Activated T-cell treated with anti-CD3 and anti-CD28 coated beads, Interleukin-2, amount 50 U/mL, for 72 hours (primary cell): Measurements from ENCODE around the gene SETMAR. TPM values are rescaled to one million over a fixed set of nuclear protein-coding genes. Genes with fewer than 3 reads are reported as not detected.
A peak's percentile ranks its signal among the peaks of the same experiment; 100 is the strongest.
"Not testable (repeated sequence)": the region's sequence is repeated elsewhere in the genome, so short reads cannot be mapped to it uniquely, and the experiment has no call there.

Source experiments
- ATAC-seq, 2 donors: fragments of 150-1000 bp; cut with Tn5 transposase; replicated peaks in 1 of 2; 2 replicates each; pipeline ENCODE4 v1.10.0; 2021; ENCODE audit warnings: moderate library complexity in 2 of 2, mild to moderate bottlenecking in 1 of 2
- DNase-seq, 2 donors: peaks; one replicate each; pipeline ENCODE4 v3.0.0; 2021 to 2022; ENCODE audit warnings: mixed read lengths in 1 of 2
- H3K27ac Mint-ChIP-seq: one replicate; pipeline ENCODE4 v1.8.0; 2022; ENCODE audit warnings: mild to moderate bottlenecking, moderate library complexity, mixed read lengths
- H3K27me3 Mint-ChIP-seq: one replicate; pipeline ENCODE4 v1.8.0; 2022; ENCODE audit warnings: low read depth, mixed read lengths
- H3K36me3 Mint-ChIP-seq, 2 donors: one replicate each; pipeline ENCODE4 v1.8.0; 2022; ENCODE audit warnings: mixed read lengths in 2 of 2, mild to moderate bottlenecking in 1 of 2; ENCODE audit not compliant: insufficient read depth in 2 of 2
- H3K4me1 Mint-ChIP-seq: one replicate; pipeline ENCODE4 v1.8.0; 2022; ENCODE audit warnings: low read depth, mixed read lengths
- H3K4me3 Mint-ChIP-seq, 2 donors: one replicate each; pipeline ENCODE4 v1.8.0; 2022; ENCODE audit warnings: mild to moderate bottlenecking in 2 of 2, mixed read lengths in 2 of 2, moderate library complexity in 2 of 2
- H3K9me3 Mint-ChIP-seq, 2 donors: one replicate each; pipeline ENCODE4 v1.8.0; 2022; ENCODE audit warnings: mixed read lengths in 2 of 2
- total RNA-seq, 2 donors: library from RNA; stranded (reverse); gene quantifications; one replicate each; pipeline ENCODE4 v1.2.3, GENCODE V29; 2022

The SETMAR gene
- total RNA-seq, 2 donors from 2014 or later = 7.5 to 10.6 TPM

- H3K9me3 Mint-ChIP-seq = peaks cover 0 to 2% of the 10 kb centered on the region in 2 donors
- no peak for DNase-seq
- H3K27me3 Mint-ChIP-seq = no peaks in the 10 kb centered on the region
- H3K4me1 Mint-ChIP-seq = peaks cover 13% of the 10 kb centered on the region
- peaks cover 0 to 4% of the 10 kb centered on the region in 2 donors for H3K36me3 Mint-ChIP-seq
- H3K4me3 Mint-ChIP-seq = no peak overlapping the region
- no peak overlapping the region for H3K27ac Mint-ChIP-seq
- ATAC-seq = no peak
These were observed 5.7 kb upstream of the SETMAR start for GRCh38 chr3:4297486-4297885.

- H3K27ac Mint-ChIP-seq = peak overlapping the region; percentile 91
- H3K4me3 Mint-ChIP-seq = peak overlapping the region; percentile 87 to 92
- peaks cover 0 to 2% of the 10 kb centered on the region in 2 donors for H3K9me3 Mint-ChIP-seq
- peaks cover 26% of the 10 kb centered on the region for H3K4me1 Mint-ChIP-seq
- ATAC-seq (no peak), DNase-seq (no peak)
- H3K36me3 Mint-ChIP-seq = peaks cover 0 to 4% of the 10 kb centered on the region in 2 donors
- no peaks in the 10 kb centered on the region for H3K27me3 Mint-ChIP-seq
These were observed 422 bp upstream of the SETMAR start for GRCh38 chr3:4302747-4303146.

GRCh38 chr3:4305210-4305609, 2.0 kb downstream of the SETMAR start:
- H3K27ac Mint-ChIP-seq, H3K9me3 Mint-ChIP-seq, H3K27me3 Mint-ChIP-seq, H3K36me3 Mint-ChIP-seq, ATAC-seq, DNase-seq: not testable (repeated sequence)
- H3K4me3 Mint-ChIP-seq = peak overlapping the region in 1 of 2 donors; percentile 53
- H3K4me1 Mint-ChIP-seq = peaks cover 22% of the 10 kb centered on the region

- DNase-seq (no peak), ATAC-seq (no peak)
- H3K9me3 Mint-ChIP-seq = no peaks in the 10 kb centered on the region
- H3K4me3 Mint-ChIP-seq = no peak overlapping the region
- no peaks in the 10 kb centered on the region for H3K27me3 Mint-ChIP-seq
- H3K4me1 Mint-ChIP-seq = peaks cover 20% of the 10 kb centered on the region
- H3K27ac Mint-ChIP-seq = no peak overlapping the region
- H3K36me3 Mint-ChIP-seq = no peaks in the 10 kb centered on the region
These were observed 2.9 kb downstream of the SETMAR start for GRCh38 chr3:4306091-4306490.

GRCh38 chr3:4306860-4307259, 3.7 kb downstream of the SETMAR start:
- peaks cover 20% of the 10 kb centered on the region for H3K4me1 Mint-ChIP-seq

GRCh38 chr3:4309491-4310128, 6.4 kb downstream of the SETMAR start:
- Mint-ChIP-seq H3K4me3 (no peak overlapping the region), H3K4me1 (peaks cover 15% of the 10 kb centered on the region), H3K9me3 (no peaks in the 10 kb centered on the region), H3K36me3 (peaks cover 0 to 4% of the 10 kb centered on the region in 2 donors), H3K27me3 (no peaks in the 10 kb centered on the region), H3K27ac (no peak overlapping the region)
- ATAC-seq = no peak
- DNase-seq = no peak

More at GRCh38 chr3:4306860-4307259, 3.7 kb downstream of the SETMAR start:
- Mint-ChIP-seq H3K27me3 (no peaks in the 10 kb centered on the region), H3K27ac (no peak overlapping the region), H3K9me3 (no peaks in the 10 kb centered on the region), H3K4me3 (no peak overlapping the region), H3K36me3 (no peaks in the 10 kb centered on the region)
- DNase-seq = no peak
- ATAC-seq = no peak

- ATAC-seq (no peak), DNase-seq (no peak)
- peaks cover 4% of the 10 kb centered on the region for H3K4me1 Mint-ChIP-seq
- no peak overlapping the region for H3K4me3 Mint-ChIP-seq
- H3K27me3 Mint-ChIP-seq = no peaks in the 10 kb centered on the region
- H3K27ac Mint-ChIP-seq = no peak overlapping the region
- H3K9me3 Mint-ChIP-seq = no peaks in the 10 kb centered on the region
- H3K36me3 Mint-ChIP-seq = peaks cover 0 to 9% of the 10 kb centered on the region in 2 donors
These were observed 7.8 kb downstream of the SETMAR start for GRCh38 chr3:4310971-4311370.

GRCh38 chr3:4311496-4311895, 8.3 kb downstream of the SETMAR start:
- Mint-ChIP-seq H3K36me3 (peaks cover 5 to 12% of the 10 kb centered on the region in 2 donors), H3K9me3 (peaks cover 2% of the 10 kb centered on the region in 2 donors), H3K4me3 (no peak overlapping the region), H3K27ac (no peak overlapping the region), H3K27me3 (no peaks in the 10 kb centered on the region), H3K4me1 (peaks cover 4% of the 10 kb centered on the region)
- DNase-seq = no peak
- ATAC-seq = no peak

GRCh38 chr3:4313606-4314293, 10.6 kb downstream of the SETMAR start:
- H3K36me3 Mint-ChIP-seq = peaks cover 5 to 15% of the 10 kb centered on the region in 2 donors
- H3K27ac Mint-ChIP-seq = no peak overlapping the region
- DNase-seq = no peak
- H3K9me3 Mint-ChIP-seq = peaks cover 2% of the 10 kb centered on the region in 2 donors
- no peak overlapping the region for H3K4me3 Mint-ChIP-seq
- no peak for ATAC-seq
- H3K27me3 Mint-ChIP-seq = no peaks in the 10 kb centered on the region
- H3K4me1 Mint-ChIP-seq = no peaks in the 10 kb centered on the region

- peaks cover 5 to 15% of the 10 kb centered on the region in 2 donors for H3K36me3 Mint-ChIP-seq
- H3K27me3 Mint-ChIP-seq = no peaks in the 10 kb centered on the region
- DNase-seq (no peak), ATAC-seq (no peak)
- H3K9me3 Mint-ChIP-seq = peaks cover 2% of the 10 kb centered on the region in 2 donors
- H3K4me3 Mint-ChIP-seq = no peak overlapping the region
- no peaks in the 10 kb centered on the region for H3K4me1 Mint-ChIP-seq
- no peak overlapping the region for H3K27ac Mint-ChIP-seq
These were observed 11.5 kb downstream of the SETMAR start for GRCh38 chr3:4314688-4315087.

GRCh38 chr3:4320096-4320911, 17.1 kb downstream of the SETMAR start:
- Mint-ChIP-seq H3K27ac (no peak overlapping the region), H3K4me1 (no peaks in the 10 kb centered on the region), H3K27me3 (no peaks in the 10 kb centered on the region), H3K36me3 (peaks cover 5 to 8% of the 10 kb centered on the region in 2 donors), H3K4me3 (no peak overlapping the region), H3K9me3 (peaks cover 2 to 4% of the 10 kb centered on the region in 2 donors)
- DNase-seq = no peak
- no peak for ATAC-seq

GRCh38 chr3:4321732-4322131, 18.6 kb downstream of the SETMAR start:
- no peak overlapping the region for H3K27ac Mint-ChIP-seq
- no peaks in the 10 kb centered on the region for H3K27me3 Mint-ChIP-seq
- no peak for ATAC-seq
- H3K4me3 Mint-ChIP-seq = no peak overlapping the region
- H3K36me3 Mint-ChIP-seq = peaks cover 0 to 8% of the 10 kb centered on the region in 2 donors
- DNase-seq = no peak
- H3K4me1 Mint-ChIP-seq = no peaks in the 10 kb centered on the region
- peaks cover 0 to 1% of the 10 kb centered on the region in 2 donors for H3K9me3 Mint-ChIP-seq

- Mint-ChIP-seq H3K27me3 (no peaks in the 10 kb centered on the region), H3K9me3 (peaks cover 0 to 1% of the 10 kb centered on the region in 2 donors), H3K4me3 (no peak overlapping the region), H3K4me1 (no peaks in the 10 kb centered on the region), H3K36me3 (peaks cover 0 to 10% of the 10 kb centered on the region in 2 donors), H3K27ac (no peak overlapping the region)
- DNase-seq (no peak), ATAC-seq (no peak)
These were observed 19.5 kb downstream of the SETMAR start for GRCh38 chr3:4322635-4323034.
